ENCODE measurements around the gene PSMD5.

GRCh38 chr9:120787933-120788332, 54.8 kb downstream of the PSMD5 start:
- TF ChIP-seq CTCF (IDR thresholded peaks at IDR 0.05; ENCODE audit: poor library complexity, severe bottlenecking) (no peak), POLR2AphosphoS5 (IDR thresholded peaks at IDR 0.05) (no peak), EZH2 (IDR thresholded peaks at IDR 0.05; ENCODE audit: borderline replicate concordance, insufficient read depth, low read length, poor library complexity, severe bottlenecking) (no peak), EP300 (conservative IDR thresholded peaks at IDR 0.05; ENCODE audit: poor library complexity, severe bottlenecking) (no peak), REST (IDR thresholded peaks at IDR 0.05; ENCODE audit: borderline replicate concordance) (no peak), TAF1 (IDR thresholded peaks at IDR 0.05; ENCODE audit: low read depth) (no peak), RAD21 (conservative IDR thresholded peaks at IDR 0.05) (no peak)
